Measurements from ENCODE around the gene FBXO4.

Gene FBXO4

DNA sequence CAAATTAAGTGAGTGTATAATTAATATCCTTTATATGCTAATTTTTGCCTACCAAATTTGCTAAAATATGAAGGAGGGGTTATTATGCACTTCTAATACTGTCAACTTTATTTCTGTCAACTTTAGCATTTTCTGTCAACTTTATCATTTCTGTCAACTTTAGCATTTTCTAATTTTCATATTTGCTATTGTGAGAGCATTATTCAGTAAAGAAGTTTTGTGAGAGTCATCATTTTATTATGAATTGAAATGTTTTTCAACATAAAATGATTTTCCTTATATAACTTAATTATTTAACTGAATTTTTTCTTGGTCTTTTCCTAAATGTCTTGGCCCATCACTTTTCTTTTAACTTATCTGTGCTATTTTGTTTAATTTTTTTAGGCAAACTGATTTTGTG is 58.2 kb downstream of the FBXO4 start:
- no peak for DNase-seq

DNA sequence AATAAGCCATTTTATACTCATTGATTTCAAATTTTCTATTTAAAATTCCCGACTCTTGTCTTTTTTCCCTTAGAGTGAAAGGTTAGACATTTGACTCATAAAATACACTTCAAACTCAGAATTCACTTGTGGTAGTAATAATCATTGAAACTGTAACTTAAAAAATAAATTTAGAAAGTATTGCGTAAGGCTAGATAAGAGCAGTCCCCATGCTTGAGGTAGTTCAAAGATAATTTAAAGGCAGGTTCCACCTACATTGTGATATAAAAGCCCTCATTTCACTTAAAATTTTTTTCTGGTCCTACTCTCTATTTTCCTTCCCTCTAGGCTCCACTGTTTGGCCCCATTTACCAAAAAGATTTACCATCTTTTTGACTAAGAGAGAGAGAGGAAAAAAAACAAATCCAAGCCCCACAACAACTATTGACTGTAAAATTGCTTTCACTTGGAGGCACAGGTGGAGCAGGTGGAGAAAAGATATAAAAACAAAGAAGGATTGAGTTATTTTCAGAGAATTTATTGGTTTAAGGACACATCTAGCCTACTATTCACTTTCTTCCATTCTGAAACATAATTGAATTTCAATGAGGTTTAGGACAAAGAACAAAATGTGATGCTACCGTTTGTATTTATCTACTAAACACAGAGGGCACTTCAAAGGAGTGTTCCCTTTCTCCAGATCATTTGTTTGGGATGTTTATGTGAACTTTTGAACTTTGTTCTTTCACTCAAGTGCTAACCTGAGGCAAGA is 61.0 kb downstream of the FBXO4 start:
- no peak for DNase-seq

Measured in stimulated activated CD4-positive, alpha-beta T cell treated with anti-CD3 and anti-CD28 coated beads, Interleukin-4, amount 100 ng/mL, for 24 hours (primary cell).